ENCODE measurements around the gene CKAP5. TPM values are rescaled to one million over a fixed set of nuclear protein-coding genes. Genes with fewer than 3 reads are reported as not detected.

The CKAP5 gene
- total RNA-seq (10 to 100 TPM; 47.8 to 51.4 TPM), polyA plus RNA-seq (10 to 100 TPM in 1 of 2 donors, 1 to 10 TPM in 1; 3.6 to 23.8 TPM)

DNA sequence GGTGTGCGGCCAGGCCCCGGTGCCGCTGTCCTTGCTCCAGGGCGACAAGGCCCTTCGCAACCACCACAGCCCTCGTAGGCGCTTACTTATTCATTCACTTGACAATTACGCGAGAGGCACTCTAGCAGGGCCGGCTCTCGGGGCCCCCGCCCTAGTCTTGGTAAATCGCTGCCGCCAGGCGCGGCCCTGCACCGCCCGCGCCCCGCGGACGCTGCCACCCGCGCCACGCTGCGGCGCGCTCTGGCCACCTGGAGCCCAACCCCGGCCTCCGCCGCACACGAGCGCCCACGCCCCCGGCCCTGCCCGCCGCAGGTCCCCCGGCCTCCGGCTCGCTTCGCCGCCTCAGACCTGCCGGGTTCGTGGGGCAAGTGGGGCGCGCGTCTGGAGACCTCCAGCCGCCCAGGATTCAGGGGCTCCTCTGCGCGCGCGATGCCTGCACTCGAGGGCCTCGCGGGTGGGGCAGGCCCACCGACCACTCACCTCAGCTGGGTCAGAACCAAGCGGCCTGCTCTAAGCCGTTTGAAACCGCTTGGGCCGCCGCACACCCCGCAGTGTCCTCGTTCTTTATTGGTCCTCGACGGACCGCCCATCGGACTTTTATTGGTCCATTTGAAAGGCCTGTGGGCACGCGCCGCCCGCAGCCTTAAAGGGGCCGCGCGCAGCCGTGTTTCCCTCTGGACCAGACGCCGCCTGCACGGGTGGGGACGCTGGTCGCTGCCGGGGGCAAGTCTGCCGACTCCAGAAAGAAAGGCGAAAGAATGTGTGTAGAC is at the start of gene CKAP5:
TSS of gene CKAP5 (minus strand) at position 541 of the 770 bp plus-strand sequence. CDS start 25,049 bp downstream, outside the sequence.
- H3K4me3 Mint-ChIP-seq = peak within 1 kb of the TSS; percentile 93 to 99 (median 98)
- H3K27me3 Mint-ChIP-seq = no peaks in the 10 kb centered on the region
- Histone ChIP-seq H3K36me3 (ENCODE audit: insufficient read depth, low read length) (no peaks in the 10 kb centered on the region), H3K27ac (ENCODE audit: low read depth, low read length) (peak within 1 kb of the TSS; percentile 64), H3K9me3 (ENCODE audit: control insufficient read depth in 1 of 2, low read length in 2 of 2) (no peaks in the 10 kb centered on the region), H3K27me3 (ENCODE audit: insufficient read depth, low read length) (no peaks in the 10 kb centered on the region), H3K4me1 (ENCODE audit: insufficient read depth, low read length) (peaks cover 29% of the 10 kb centered on the region), H3K4me3 (ENCODE audit: low read length in 2 of 2) (peak within 1 kb of the TSS; percentile 85 to 91)
- POLR2A ChIA-PET (ENCODE audit: partially characterized antibody) = interaction anchor here (2.9 kb wide), 1 partner anchor 19 kb away, joined by 20 read pairs; no protein-coding TSS in a partner anchor
- peaks cover 17 to 46% (median 30%) of the 10 kb centered on the region in 4 donors for H3K4me1 Mint-ChIP-seq
- CTCF ChIA-PET (ENCODE audit: partially characterized antibody) = interaction anchor here (1.3 kb wide), 1 partner anchor 19 kb away, joined by 4 read pairs; no protein-coding TSS in a partner anchor
- intact Hi-C loops (cut with micrococcal nuclease) = loop anchor here (1.0 kb wide), 3 partner anchors 20 to 423 kb away; partner anchors contain the start of gene ARHGAP1
- H3K36me3 Mint-ChIP-seq = peaks cover 0 to 11% of the 10 kb centered on the region in 2 donors
- peaks cover 0 to 2% (median 0%) of the 10 kb centered on the region in 8 donors for H3K9me3 Mint-ChIP-seq
- peak; percentile 83 to 88 (median 84) for DNase-seq
- H3K27ac Mint-ChIP-seq = peak within 1 kb of the TSS; percentile 86 to 98 (median 95)

DNA sequence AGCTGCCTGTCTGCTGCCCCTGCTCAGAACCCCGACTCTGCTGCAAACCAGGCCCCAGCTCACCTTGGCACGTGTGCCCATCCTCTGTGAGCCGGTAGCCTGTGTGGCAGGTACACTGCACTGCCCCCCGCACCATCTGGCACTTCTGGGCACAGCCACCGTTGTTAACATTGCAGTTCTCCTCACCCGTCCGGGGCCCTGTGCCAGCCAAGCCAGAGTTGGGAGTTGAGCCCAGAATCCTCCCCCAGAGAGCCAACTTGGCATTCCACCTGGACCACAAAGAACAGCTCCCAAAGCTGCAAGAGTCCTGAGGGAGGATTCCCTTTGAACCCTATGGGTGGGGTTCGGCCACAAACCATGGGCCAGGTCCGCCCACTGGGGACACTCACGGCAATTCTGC is 49.7 kb upstream of the CKAP5 start:
- H3K4me3 ChIP-seq (ENCODE audit: low read length in 2 of 2) = no peak overlapping the region
- ChIA-PET CTCF (ENCODE audit: partially characterized antibody) (interaction anchor here (1.0 to 2.2 kb wide), 5 partner anchors 10 to 259 kb away, joined by 3 to 6 read pairs (median 5); no protein-coding TSS in a partner anchor), POLR2A (ENCODE audit: partially characterized antibody) (no interaction called here)
- Mint-ChIP-seq H3K27ac (no peak overlapping the region), H3K4me3 (no peak overlapping the region), H3K4me1 (no peaks in the 10 kb centered on the region), H3K9me3 (no peaks in the 10 kb centered on the region), H3K36me3 (no peaks in the 10 kb centered on the region), H3K27me3 (peaks cover 0 to 4% of the 10 kb centered on the region in 2 donors)
- no peak for DNase-seq
- H3K4me1 ChIP-seq (ENCODE audit: insufficient read depth, low read length) = no peaks in the 10 kb centered on the region
- H3K9me3 ChIP-seq (ENCODE audit: control insufficient read depth in 1 of 2, low read length in 2 of 2) = no peaks in the 10 kb centered on the region
- H3K27ac ChIP-seq (ENCODE audit: low read depth, low read length) = no peak overlapping the region
- intact Hi-C loops (cut with micrococcal nuclease) = no loop called here
- H3K27me3 ChIP-seq (ENCODE audit: insufficient read depth, low read length) = no peaks in the 10 kb centered on the region
- H3K36me3 ChIP-seq (ENCODE audit: insufficient read depth, low read length) = no peaks in the 10 kb centered on the region

- H3K4me3 Mint-ChIP-seq = no peak overlapping the region
- Histone ChIP-seq H3K4me3 (ENCODE audit: low read length in 2 of 2) (no peak overlapping the region), H3K27ac (ENCODE audit: low read depth, low read length) (no peak overlapping the region), H3K4me1 (ENCODE audit: insufficient read depth, low read length) (no peaks in the 10 kb centered on the region), H3K9me3 (ENCODE audit: control insufficient read depth in 1 of 2, low read length in 2 of 2) (no peaks in the 10 kb centered on the region), H3K36me3 (ENCODE audit: insufficient read depth, low read length) (no peaks in the 10 kb centered on the region), H3K27me3 (ENCODE audit: insufficient read depth, low read length) (no peaks in the 10 kb centered on the region)
- no peaks in the 10 kb centered on the region for H3K27me3 Mint-ChIP-seq
- no peaks in the 10 kb centered on the region for H3K4me1 Mint-ChIP-seq
- H3K27ac Mint-ChIP-seq = no peak overlapping the region
- CTCF ChIA-PET (ENCODE audit: partially characterized antibody) = interaction anchor here (1.5 to 2.2 kb wide), 2 partner anchors 258 to 260 kb away, joined by 3 to 6 read pairs; no protein-coding TSS in a partner anchor
- no peaks in the 10 kb centered on the region for H3K9me3 Mint-ChIP-seq
- no peak for DNase-seq
- H3K36me3 Mint-ChIP-seq = no peaks in the 10 kb centered on the region
- intact Hi-C loops (cut with micrococcal nuclease) = no loop called here
- POLR2A ChIA-PET (ENCODE audit: partially characterized antibody) = no interaction called here
Observed at GRCh38 chr11:46894961-46895360, 48.9 kb upstream of the CKAP5 start.

DNA sequence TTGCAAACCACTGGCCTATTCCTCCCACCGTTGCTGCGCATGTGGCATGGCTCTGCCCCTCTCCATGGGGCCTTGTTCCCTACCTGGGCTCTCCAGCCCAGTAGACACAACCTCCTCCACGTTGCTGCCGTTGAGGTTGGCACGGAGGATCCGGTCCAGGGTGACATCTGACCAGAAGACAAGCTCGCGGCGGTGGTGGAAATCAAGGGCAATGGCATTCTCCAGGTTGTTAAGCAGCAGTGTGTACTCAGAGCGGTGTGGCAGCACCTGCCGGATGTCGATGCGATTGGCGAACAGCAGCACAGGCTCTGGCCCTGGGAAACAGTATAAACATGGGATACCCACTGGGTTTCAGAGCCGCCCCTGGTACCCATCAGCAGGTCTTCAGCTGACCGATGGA is 48.4 kb upstream of the CKAP5 start:
- H3K4me3 Mint-ChIP-seq = no peak overlapping the region
- POLR2A ChIA-PET (ENCODE audit: partially characterized antibody) = no interaction called here

DNA sequence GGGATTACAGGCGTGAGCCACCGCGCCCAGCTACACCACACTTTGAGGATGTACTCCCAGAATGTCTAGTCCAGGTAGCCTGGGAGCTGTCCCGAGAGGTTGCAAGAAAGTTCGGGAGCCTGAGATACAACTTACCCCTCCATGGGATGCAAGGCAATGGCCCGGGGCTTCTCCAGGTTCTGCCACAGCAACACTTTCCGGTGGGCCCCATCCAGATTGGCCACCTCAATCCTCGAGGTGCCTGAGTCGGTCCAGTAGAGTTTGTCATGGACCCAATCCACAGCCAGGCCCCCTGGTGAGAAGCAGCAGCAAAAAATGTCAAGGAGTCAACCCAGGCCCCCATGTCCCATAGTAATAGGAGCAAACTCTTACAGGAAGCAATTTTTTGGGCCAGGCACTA is 46.8 kb upstream of the CKAP5 start:
- no peak for DNase-seq
- Mint-ChIP-seq H3K36me3 (no peaks in the 10 kb centered on the region), H3K9me3 (no peaks in the 10 kb centered on the region), H3K27ac (no peak overlapping the region), H3K4me1 (peaks cover 0 to 2% (median 0%) of the 10 kb centered on the region in 4 donors), H3K4me3 (no peak overlapping the region), H3K27me3 (no peaks in the 10 kb centered on the region)
- CTCF ChIA-PET (ENCODE audit: partially characterized antibody) = interaction anchor here (1.1 to 3.9 kb wide), 3 partner anchors 103 to 269 kb away, joined by 3 to 44 read pairs (median 4); no protein-coding TSS in a partner anchor
- intact Hi-C loops (cut with micrococcal nuclease) = no loop called here
- no peak overlapping the region for H3K27ac ChIP-seq (ENCODE audit: low read depth, low read length)
- no peaks in the 10 kb centered on the region for H3K27me3 ChIP-seq (ENCODE audit: insufficient read depth, low read length)
- no peaks in the 10 kb centered on the region for H3K4me1 ChIP-seq (ENCODE audit: insufficient read depth, low read length)
- H3K9me3 ChIP-seq (ENCODE audit: control insufficient read depth in 1 of 2, low read length in 2 of 2) = no peaks in the 10 kb centered on the region
- no peak overlapping the region for H3K4me3 ChIP-seq (ENCODE audit: low read length in 2 of 2)
- POLR2A ChIA-PET (ENCODE audit: partially characterized antibody) = no interaction called here
- no peaks in the 10 kb centered on the region for H3K36me3 ChIP-seq (ENCODE audit: insufficient read depth, low read length)

More for the DNA sequence above, 48.4 kb upstream of the CKAP5 start:
- Histone ChIP-seq H3K36me3 (ENCODE audit: insufficient read depth, low read length) (no peaks in the 10 kb centered on the region), H3K27me3 (ENCODE audit: insufficient read depth, low read length) (no peaks in the 10 kb centered on the region), H3K4me3 (ENCODE audit: low read length in 2 of 2) (no peak overlapping the region), H3K9me3 (ENCODE audit: control insufficient read depth in 1 of 2, low read length in 2 of 2) (no peaks in the 10 kb centered on the region), H3K27ac (ENCODE audit: low read depth, low read length) (no peak overlapping the region), H3K4me1 (ENCODE audit: insufficient read depth, low read length) (no peaks in the 10 kb centered on the region)
- H3K9me3 Mint-ChIP-seq = no peaks in the 10 kb centered on the region
- CTCF ChIA-PET (ENCODE audit: partially characterized antibody) = interaction anchor here (2.2 kb wide), 1 partner anchor 258 kb away, joined by 6 read pairs; no protein-coding TSS in a partner anchor
- DNase-seq = no peak
- peaks cover 0 to 2% (median 0%) of the 10 kb centered on the region in 4 donors for H3K4me1 Mint-ChIP-seq
- H3K27ac Mint-ChIP-seq = no peak overlapping the region
- H3K27me3 Mint-ChIP-seq = no peaks in the 10 kb centered on the region
- intact Hi-C loops (cut with micrococcal nuclease) = no loop called here
- H3K36me3 Mint-ChIP-seq = no peaks in the 10 kb centered on the region

DNA sequence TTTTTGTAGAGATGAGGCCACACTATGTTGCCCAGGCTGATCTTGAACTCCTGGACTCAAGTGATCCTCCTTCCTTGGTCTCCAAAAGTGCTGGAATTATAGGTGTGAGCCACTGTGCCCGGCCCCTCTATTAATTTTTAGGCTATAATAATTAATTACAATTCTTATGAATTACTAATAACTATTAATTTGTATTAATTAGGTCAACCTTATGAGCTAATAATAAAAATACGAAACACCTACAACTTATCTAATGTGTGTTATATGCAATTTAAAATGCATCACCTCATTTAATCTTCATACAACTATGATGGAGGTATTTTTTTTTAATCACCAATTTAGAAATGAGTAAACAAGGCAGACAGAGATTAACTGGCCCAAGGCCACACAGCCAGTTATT is 46.0 kb upstream of the CKAP5 start:
- DNase-seq = no peak
- Histone ChIP-seq H3K27me3 (ENCODE audit: insufficient read depth, low read length) (no peaks in the 10 kb centered on the region), H3K36me3 (ENCODE audit: insufficient read depth, low read length) (no peaks in the 10 kb centered on the region), H3K9me3 (ENCODE audit: control insufficient read depth in 1 of 2, low read length in 2 of 2) (no peaks in the 10 kb centered on the region), H3K4me3 (ENCODE audit: low read length in 2 of 2) (no peak overlapping the region), H3K27ac (ENCODE audit: low read depth, low read length) (no peak overlapping the region), H3K4me1 (ENCODE audit: insufficient read depth, low read length) (no peaks in the 10 kb centered on the region)
- Mint-ChIP-seq H3K27ac (no peak overlapping the region), H3K4me3 (no peak overlapping the region), H3K27me3 (peaks cover 0 to under 1% of the 10 kb centered on the region in 2 donors), H3K36me3 (no peaks in the 10 kb centered on the region), H3K9me3 (no peaks in the 10 kb centered on the region), H3K4me1 (peaks cover 0 to 2% (median 0%) of the 10 kb centered on the region in 4 donors)
- CTCF ChIA-PET (ENCODE audit: partially characterized antibody) = interaction anchor here (0.7 to 3.9 kb wide), 6 partner anchors 10 to 1259 kb away, joined by 3 to 44 read pairs (median 3); no protein-coding TSS in a partner anchor
- POLR2A ChIA-PET (ENCODE audit: partially characterized antibody) = no interaction called here
- intact Hi-C loops (cut with micrococcal nuclease) = no loop called here

DNA sequence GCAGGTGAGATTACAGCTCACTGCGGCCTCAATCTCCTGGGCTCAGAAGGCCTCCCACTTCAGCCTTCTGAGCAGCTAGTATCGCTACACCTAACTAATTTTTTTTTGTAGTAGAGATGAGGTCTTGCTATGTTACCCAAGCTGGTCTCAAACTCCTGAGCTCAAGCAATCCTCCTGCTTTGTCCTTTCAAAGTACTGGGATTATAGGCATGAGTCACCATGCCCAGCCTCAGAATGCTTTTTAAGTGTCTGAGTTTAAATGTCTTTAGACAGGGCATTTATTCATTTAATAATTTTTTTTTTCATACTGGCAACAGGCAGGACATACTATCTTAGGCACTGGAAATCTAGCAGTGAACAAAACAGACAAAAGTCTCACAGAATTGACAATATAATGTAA is 44.6 kb upstream of the CKAP5 start:
- no peak overlapping the region for H3K4me3 Mint-ChIP-seq
- Histone ChIP-seq H3K36me3 (ENCODE audit: insufficient read depth, low read length) (no peaks in the 10 kb centered on the region), H3K4me3 (ENCODE audit: low read length in 2 of 2) (no peak overlapping the region), H3K27ac (ENCODE audit: low read depth, low read length) (no peak overlapping the region), H3K4me1 (ENCODE audit: insufficient read depth, low read length) (no peaks in the 10 kb centered on the region), H3K9me3 (ENCODE audit: control insufficient read depth in 1 of 2, low read length in 2 of 2) (no peaks in the 10 kb centered on the region), H3K27me3 (ENCODE audit: insufficient read depth, low read length) (no peaks in the 10 kb centered on the region)
- CTCF ChIA-PET (ENCODE audit: partially characterized antibody) = interaction anchor here (0.8 to 3.9 kb wide), 6 partner anchors 10 to 960 kb away, joined by 3 to 44 read pairs (median 4); no protein-coding TSS in a partner anchor
- POLR2A ChIA-PET (ENCODE audit: partially characterized antibody) = no interaction called here
- no peak for DNase-seq
- H3K4me1 Mint-ChIP-seq = peaks cover 0 to 2% (median 0%) of the 10 kb centered on the region in 4 donors
- H3K36me3 Mint-ChIP-seq = no peaks in the 10 kb centered on the region
- no peak overlapping the region for H3K27ac Mint-ChIP-seq
- H3K27me3 Mint-ChIP-seq = peaks cover 3 to 7% of the 10 kb centered on the region in 2 donors
- intact Hi-C loops (cut with micrococcal nuclease) = no loop called here
- H3K9me3 Mint-ChIP-seq = no peaks in the 10 kb centered on the region
